GM19397 (cell line): ENCODE measurements around the gene TSPAN31.
"Not testable (repeated sequence)": the region's sequence is repeated elsewhere in the genome, so short reads cannot be mapped to it uniquely, and the experiment has no call there.

Source experiments
- ATAC-seq: cut with Tn5 transposase; IDR thresholded peaks from one replicate; pipeline ENCODE4 v1.9.1; 2021; ENCODE audit warnings: mild to moderate bottlenecking, moderate library complexity; ENCODE audit not compliant: unreplicated experiment

Gene TSPAN31

DNA sequence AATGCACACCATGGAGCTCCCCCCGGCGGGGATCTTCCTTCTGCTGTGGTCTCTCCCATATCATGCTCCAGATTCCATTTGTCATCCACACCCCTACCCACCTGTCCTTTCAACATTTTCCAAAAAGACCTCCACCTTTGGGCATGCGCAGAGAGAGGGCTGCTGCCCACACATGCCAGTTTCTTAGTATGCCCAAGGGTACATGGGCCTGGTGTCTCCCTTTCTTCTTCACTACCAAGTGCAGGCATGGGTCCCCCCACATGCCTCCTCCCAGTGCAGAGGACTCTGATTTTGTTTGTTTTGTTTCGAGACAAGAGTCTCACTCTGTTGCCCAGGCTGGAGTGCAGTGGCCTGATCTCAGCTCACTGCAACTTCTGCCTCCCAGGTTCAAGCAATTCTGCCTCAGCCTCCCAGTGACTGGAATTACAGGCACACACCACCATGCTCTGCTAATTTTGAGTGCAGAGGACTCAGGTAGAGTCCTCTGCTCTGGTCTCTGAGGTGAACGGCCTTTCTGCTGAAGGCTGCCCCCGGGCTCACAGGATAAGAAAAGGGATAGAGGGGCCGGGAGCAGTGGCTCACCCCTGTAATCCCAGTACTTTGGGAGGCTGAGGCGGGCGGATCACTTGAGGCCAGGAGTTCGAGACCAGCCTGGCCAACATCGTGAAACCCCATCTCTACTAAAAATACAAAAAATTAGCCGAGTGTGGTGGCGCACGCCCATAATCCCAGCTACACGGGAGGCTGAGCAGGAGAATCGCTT, 22.8 kb upstream of the TSPAN31 start:
- ATAC-seq = not testable (repeated sequence)

DNA sequence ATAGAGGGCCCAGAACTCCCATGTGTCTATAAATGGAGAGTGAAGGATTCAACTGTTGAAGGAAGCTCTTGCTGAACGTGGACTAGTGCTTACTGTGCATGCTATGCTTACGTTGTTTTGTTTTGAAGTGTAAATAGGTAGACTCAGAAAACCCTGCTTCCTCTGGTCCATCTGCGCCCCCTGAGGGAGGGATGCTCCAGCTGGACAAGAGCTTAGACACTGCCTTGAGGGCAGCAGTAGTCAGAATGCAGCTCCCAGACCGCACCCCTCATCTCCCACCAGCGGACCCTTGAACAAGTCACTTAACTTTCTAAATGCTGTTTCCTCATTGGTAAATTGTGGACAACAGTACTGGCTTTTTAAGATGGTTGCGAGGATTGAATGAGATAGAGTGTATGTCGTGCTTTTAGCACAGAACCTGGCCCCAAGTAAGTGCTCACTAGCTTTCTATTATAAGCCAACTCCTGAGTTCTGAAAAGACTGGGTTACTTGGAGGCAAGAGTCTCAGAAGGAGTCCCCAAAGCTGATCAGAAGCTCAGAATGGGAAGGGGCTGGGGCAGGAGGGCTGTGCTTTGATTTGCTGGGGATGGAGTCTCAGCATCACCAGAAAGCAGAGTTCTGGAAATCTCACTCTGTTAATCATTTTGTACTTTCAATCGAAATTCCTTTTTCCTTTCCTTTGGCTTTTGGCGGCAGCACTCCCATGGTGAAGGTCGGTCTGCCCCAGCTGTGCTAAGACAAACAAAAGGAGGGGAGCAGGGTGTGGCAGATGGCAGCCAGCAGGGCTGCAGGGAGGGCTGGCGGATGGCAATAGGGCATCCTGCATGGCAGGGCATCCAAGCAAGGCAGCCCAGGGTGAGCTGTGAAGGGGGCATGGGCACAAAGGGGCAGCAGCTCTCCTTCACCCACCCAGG, 21.9 kb upstream of the TSPAN31 start:
- ATAC-seq = no peak

DNA sequence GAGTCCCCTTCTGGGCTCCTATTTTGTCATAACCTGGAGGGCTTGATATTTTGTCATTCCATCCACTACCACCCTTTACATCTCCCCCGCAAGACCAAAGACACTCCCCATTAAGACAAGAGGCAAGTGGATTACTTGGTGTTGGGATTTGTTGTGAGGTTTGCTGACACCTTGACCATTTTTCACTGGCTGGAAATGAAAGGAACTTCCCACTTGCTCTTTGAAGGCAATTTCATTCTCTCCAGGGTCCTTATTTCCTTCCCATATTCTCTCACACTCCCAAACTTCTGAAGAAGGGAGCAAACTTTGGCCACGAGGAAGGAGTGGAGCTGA, 21.2 kb upstream of the TSPAN31 start:
- no peak for ATAC-seq

DNA sequence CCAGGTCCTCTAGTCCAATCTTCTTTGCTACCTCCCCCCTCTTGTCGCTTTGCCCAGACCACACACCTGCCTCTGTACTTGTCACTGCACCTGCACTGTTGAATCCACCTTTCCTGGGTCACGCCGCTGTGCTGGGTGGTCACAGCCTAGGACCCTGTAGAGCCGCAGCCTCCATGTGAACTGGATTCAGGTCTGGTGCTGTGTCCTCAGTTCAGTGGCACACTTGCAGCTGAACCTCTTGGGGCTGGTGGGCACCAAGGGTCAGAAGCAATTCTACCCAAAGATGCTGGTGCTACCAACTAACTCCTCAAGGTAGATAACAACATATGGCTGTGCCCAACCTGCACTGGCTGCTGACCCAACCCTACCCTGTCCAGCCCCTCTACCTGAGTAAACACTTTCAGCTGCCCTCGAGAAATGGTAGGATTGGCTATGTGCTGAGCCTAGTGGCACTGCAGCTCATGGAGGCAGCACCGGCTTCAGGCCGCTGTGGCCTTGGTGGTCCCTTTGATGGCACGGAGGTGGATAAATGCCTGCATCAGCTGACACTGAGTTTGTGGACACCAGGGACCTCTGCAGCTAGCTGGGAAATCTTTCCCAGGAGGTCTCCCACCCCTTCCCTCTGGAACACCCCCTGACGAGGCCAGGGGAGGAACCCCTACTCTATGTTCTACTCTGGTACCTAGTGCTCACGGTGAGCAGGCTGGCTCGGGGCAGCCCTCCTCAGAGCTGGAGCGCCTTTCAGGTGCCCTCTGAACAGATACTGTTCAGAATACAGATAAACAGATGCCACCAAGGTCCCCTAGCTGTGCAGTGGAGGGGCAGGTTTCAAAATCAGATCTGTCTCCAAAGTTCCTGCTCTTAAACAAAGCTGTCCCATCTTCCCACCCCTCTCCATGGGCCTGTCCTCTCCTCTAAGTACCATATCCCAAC, 20.6 kb upstream of the TSPAN31 start:
- no peak for ATAC-seq

DNA sequence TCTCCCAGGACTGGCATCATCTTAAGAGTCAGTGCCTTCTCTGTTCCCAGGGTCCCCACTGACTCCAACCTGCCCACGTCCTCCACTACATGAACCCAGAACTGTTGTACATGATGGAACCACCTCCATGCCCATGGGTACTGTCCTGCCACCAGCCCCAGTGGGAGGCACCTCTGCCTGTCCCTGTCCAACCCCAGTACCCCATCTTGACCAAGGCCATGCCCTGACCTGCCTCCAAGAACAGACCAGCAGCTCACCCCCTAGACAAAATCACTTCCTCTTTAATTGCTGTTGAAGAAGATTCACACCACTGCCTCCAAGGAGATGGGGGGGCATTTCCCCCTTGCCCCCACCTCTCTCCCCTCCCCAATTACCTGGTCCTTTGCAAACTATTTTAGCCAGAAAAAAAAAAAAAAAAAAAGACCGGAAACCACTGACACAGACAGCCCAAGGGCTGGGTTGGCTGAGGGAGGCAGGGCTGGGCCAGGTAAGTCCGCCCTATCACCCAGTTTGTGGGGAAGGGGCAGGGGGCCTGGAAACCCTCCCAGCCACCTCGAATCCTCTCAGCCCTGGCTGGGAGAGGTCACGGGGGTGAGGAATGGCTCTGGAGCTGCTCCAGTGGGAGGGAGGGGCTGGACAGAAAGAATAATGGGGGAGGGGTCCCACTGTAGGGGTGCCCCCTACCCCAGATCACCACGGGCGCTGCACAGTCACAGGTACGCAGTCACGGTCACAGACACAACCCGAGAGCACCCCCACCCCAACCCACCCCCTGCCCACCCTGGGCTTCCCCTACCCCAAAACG, 19.7 kb upstream of the TSPAN31 start:
- ATAC-seq = no peak

DNA sequence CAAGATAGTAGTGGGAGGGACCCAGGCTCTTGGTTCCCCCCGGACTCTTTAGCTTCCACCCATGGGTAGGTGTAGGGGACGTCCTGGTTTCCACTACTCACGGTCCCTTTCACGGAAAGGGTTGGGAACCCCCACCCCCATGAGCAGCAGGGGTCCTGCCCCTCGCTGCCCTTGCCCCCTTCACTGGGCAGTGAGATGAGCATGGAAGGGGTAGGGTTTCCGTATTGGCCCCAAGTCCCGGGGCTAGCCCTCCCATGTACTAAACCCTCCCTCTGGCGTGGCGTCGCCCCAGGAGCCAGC, 19.0 kb upstream of the TSPAN31 start:
- no peak for ATAC-seq

DNA sequence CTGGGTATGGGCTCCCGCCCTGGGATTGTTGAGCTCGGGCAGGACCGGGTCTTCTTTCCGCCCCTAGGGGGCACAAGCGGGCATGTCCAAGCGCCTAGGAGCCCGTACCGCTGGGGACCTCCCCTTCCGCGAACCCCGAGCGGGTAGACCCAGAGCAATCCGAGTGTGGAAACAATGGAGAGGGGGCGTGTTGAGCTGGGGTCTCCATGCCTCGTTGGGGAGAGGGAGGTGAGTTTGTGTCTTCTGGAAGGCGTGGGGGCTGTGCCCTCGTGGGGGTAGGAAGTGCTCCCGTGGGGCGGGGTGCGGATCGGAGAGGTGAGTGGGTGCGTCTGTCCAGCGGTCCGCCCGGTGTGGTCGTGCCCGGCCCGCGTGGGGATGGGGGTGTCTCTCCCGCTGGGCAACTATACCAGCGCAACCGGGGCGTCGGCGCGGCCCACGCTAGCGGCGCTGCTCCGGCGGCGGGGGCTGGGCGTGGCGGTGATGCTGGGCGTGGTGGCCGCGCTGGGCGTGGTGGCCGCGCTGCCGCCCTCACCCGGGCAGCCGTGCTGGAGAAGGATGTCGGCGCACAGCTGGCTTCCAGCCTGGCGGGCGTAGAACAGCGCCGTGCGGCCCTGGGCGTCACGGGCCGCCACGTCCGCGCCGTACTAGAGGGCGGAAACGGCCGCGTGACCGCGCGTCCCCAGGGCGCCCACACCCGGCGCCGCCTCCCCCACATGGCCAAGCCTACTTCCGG, 18.5 kb upstream of the TSPAN31 start:
- no peak for ATAC-seq

DNA sequence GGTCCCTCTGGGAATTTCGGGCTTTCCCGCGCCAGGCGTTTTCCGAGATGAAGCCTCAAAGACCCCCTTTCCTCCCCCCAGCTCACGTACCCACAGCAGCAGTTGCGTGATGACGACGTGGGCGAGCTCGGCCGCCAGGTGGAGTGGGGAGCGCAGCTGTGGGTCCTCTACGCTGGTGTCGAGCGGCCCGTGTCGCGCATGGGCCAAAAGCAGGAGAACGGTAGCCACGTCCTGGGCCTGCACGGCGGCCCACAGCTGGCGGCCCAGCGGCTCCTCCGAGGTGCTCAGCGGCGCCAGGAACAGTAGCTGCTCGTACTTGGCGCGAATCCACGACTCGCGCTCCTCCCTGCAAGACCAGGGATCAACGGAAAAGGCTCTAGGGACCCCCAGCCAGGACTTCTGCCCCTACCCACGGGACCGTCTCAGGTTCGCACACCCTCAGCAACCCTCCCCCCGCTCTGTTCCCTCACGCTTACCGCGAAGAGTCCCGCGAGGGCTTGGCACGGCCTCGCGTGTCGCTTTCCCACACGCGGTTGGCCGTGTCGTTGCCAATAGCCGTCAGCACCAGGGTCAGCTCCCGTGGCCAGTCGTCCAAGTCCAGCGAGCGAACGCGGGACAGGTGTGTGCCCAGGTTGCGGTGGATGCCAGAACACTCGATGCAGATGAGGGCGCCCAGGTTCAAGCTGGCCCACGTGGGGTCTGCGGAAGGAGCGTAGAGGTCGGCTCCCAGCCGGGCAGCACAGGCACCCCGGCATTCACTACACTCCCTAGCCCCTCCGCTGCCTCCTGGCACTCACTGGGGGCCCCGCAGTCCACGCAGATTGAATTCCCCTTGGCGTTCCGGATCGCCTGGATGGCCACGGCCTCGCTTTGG, 17.7 kb upstream of the TSPAN31 start:
- ATAC-seq = no peak

DNA sequence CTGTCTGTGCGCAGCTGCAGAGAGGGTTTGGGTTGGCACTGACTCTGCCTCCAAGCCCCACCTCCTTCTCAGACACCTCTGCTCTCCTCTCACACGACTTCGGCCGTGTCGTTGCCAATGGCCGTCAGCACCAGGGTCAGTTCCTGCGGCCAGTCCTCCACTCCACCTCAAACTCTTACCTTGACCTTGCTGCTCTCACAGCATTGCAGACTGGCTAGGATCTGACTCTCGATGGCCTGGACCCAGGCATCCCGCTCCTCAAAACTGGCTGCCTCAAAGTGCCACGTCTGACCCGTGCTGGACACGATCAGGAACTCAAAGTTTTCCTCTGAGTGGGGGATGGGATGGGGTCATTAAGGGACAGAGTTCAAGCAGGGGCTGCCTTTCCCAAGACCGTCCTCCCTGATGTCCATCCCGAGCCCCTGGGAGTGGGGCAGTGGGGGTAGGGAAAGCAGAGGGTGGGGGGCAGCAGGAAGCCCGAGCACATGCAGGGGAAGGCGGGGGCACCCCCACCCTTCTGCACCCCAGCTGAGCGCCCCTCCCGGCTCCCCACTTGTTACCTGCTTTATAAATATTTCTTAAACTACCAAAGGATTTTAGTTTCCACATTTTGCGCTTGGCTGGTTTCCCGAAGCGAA, 17.0 kb upstream of the TSPAN31 start:
- ATAC-seq = no peak

DNA sequence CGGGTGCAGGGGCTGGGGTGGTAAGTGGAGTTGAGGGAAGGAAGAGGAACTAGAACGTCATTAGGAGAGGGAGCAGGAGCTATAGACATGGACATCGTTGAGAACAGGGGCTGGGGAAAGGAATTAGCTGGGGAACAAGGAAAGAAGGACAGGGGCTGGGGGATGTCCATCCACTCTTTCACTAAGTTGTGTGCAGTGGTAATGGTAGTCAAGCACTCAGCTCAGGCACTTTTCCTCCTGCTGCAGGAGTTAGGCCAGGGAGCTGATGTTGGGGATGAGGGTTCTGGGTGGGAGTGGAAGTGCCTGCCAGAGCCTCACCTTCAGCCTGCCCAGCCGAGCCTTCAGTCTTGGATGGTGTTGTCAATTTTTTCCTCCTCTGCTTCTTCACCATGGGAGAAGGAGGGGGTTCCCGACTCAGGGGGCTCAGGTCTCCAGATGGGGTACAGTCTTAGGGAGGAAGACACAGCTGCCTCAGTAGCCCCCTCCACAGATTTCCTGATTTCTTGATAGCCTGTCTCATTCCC, 15.5 kb upstream of the TSPAN31 start:
- ATAC-seq = no peak

DNA sequence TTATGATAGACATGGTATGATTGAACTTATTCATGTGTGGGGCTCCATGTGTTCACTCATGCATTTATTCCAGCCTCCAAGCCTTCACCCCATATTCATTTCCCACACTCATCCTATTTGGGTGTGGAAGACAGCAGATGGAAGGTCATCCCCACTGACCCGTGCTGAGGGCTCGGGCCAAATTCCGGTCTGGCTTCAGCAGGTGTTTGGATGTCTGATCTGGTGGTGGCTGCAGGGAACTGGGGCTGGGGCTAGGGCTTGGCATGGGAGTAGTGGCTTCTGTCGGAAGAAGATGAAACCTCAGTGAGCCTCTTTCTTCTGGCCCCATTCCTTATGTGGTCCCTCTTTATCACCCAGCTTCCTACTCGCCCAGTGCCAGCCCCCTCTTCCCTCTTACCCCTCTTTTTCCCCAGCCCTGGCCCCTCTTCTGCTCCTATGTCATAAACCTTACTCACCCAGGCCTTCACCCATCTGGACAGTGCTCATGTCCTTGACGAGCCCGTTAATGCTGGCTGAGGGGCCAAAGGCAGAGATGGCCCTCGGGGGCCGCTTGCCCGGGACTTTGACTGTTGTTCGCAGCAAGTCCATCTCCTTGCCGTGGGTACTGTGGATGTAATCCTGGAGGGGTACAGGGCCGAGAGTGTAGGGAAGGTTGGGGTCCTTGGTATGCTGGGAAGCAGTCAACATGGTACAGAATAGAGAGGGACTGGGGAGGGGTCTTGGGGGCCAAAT, 14.3 kb upstream of the TSPAN31 start:
- no peak for ATAC-seq

DNA sequence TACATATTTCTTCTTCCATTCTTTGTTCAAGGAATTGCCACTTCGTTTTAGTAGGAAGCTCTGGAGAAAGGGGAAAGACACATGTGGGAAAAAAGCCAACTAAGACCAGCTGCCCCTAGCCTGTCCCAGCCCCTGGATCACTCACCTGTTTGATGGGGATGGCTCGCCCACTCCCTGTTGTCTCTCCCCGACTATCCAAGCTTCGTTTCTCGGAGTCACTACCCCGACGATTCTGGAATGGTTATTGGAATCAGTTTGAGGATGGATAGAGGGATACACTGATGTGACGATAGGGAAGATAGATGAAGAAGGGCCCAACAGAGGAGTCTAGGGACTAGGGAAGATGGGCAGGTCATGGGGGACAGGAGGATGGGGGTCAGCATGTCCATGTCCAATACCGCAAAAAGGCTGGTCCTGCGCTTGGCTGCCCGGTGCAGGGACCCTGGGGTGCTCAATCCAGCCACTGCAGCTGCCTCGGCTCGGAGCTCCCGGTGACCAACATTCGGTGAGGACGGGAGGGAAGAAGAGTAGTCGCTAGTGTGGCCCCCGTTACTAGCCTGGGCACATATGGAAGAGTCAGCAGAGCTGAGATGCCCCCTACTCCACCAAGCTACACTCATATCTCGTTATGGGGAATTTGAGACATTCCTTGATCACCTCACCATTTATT, 13.3 kb upstream of the TSPAN31 start:
- ATAC-seq = no peak

DNA sequence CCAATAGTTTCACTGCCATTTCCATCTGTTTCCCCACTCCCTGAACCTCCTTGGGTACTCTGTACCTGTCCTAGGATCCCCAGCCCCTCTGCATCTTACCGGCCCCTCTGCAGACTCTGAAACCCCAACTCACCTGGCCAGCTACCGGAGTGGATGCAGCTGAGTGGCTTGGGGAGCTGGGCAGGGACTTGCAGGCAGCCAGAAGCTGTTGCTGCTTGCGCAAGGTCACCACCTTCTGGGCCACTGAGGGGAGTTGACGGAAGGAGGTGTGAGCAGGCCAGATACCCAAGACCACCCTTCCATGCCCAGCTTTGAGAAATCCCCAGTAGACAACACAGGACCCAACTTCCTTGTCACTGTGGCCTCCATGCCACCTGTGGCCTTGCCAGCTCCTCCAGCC, 12.6 kb upstream of the TSPAN31 start:
- ATAC-seq = no peak

DNA sequence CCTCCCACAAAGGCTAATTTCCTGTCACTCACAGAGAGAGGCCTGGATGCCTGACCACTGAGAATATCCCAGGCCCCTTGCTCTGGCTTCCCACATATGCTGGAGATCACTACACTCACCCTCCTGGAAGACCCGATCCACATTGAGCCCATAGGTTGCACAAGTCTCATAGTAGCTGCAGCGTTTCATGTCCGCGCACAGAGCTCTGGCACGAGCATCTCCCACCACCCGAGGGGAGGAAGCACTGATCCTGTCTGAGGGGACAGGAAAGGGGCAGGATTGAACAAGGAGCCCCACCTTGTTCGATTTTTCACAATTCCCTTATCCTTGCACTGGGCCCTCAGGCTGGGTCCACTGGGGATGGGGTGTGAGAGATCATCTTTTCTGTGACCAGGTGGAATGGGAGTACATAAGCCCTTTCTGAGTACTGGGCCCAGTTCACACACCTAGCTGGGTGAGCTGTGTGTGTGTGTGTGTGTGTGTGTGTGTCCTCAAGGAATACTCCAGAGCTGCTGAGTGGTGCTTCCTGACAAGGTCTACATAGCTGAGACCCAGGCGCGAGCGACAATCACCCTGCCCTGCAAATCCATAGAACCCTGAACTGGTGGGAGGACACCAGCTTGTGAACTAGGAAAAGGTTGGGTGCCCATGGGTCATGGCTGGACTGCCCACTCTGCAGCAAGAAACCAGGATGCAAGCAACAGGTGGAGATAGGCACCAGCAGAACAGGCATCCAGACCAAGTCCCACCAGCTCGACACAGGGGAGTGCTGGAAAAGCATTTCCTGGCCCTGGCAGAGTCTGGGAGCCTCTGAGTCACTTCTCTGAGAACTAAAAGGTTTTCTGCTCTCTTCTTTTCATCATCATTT, 11.9 kb upstream of the TSPAN31 start:
- ATAC-seq = no peak

DNA sequence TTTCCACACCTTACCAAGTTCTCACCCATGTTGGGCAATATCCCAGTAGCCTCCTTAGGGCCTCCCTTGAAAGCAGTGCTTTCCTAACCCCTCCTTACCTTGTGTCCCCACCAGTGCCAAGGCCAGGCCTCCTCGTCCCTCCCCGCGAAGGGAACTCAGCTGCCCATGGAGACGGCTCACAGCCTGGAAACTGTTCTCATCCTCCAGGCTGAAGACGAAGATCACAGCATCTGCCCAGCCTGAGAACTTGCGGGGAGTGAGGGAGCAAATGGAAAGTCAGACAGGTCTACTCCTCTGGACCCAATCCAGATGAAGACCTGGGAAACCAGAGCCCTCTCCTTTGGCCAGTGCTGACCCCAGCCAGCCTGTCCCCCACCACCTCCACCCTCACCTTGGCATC, 10.9 kb upstream of the TSPAN31 start:
- no peak for ATAC-seq

DNA sequence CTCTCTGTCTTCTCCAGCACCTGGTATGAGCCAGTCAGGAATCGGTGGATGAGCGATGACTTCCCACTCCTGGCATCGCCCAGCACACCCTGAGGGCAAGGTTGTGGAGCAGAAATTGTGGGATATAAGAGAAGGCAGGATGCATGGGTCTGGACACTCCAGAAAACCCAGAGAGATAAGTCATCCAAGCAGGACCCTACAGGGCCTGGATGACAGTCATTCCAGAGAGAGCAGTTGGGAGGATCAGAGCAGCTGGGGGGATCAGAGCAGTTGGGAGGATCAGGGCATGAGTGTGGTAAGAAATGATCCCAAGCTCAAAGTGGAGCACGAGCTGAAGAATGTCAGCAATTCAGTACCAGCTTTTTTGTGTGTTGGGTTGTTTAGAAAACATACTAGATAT, 10.2 kb upstream of the TSPAN31 start:
- no peak for ATAC-seq
